IMR-90 (cell line): ENCODE data around the gene EDNRB. TPM values are rescaled to one million over a fixed set of nuclear protein-coding genes. Genes with fewer than 3 reads are reported as not detected.

Experiments used
- ATAC-seq: fragments of 200-7000 bp; cut with Tn5 transposase; 2 replicates; pipeline ENCODE4 v1.9.1; 2020; ENCODE audit warnings: low read depth, mild to moderate bottlenecking, moderate library complexity
- BruUV-seq: library from RNA; stranded (reverse); fragments of 400-500 nt; replicated peaks from 2 replicates; lab custom pipeline; 2021; lab: Mats Ljungman, UMichigan
- CTCF ChIA-PET: fragments of 300-600 bp; formaldehyde crosslinking; extraction: SDS; loops from one replicate; lab custom pipeline; 2021; ENCODE audit warnings: antibody characterized with exemption; lab: Yijun Ruan, JAX
- POLR2A ChIA-PET: fragments of 300-600 bp; sonication (Branson Sonifier 250); formaldehyde crosslinking; loops from one replicate; lab custom pipeline; 2022; ENCODE audit warnings: antibody characterized with exemption; ENCODE audit not compliant: unreplicated experiment; lab: Charles Lee
- DNase-seq: peaks from one replicate; pipeline ENCODE4 v3.0.0; 2013
- H2AFZ ChIP-seq: replicated peaks from 2 replicates; pipeline ENCODE3; 2013; ENCODE audit warnings: low read length, mild to moderate bottlenecking; ENCODE audit not compliant: poor library complexity
- H2AK5ac ChIP-seq: 2 replicates; pipeline ENCODE4 v1.6.1; 2013; ENCODE audit warnings: low read depth, low read length, inconsistent platforms
- H2AK9ac ChIP-seq: replicated peaks from 2 replicates; pipeline ENCODE3; 2013; ENCODE audit warnings: mild to moderate bottlenecking, low read depth, low read length, moderate library complexity; ENCODE audit not compliant: poor library complexity
- H2BK120ac ChIP-seq: 2 replicates; pipeline ENCODE4 v1.6.1; 2013; ENCODE audit warnings: low read depth, low read length, inconsistent platforms
- H2BK15ac ChIP-seq: 3 replicates; pipeline ENCODE4 v1.6.1; 2013; ENCODE audit warnings: low read depth, low read length, inconsistent platforms
- H2BK20ac ChIP-seq: 2 replicates; pipeline ENCODE4 v1.6.1; 2013; ENCODE audit warnings: low read depth, mild to moderate bottlenecking, inconsistent platforms, low read length, moderate library complexity
- H2BK5ac ChIP-seq: 2 replicates; pipeline ENCODE4 v1.6.1; 2013; ENCODE audit warnings: mild to moderate bottlenecking, low read depth, low read length, inconsistent platforms; ENCODE audit not compliant: poor library complexity, severe bottlenecking
- H3K14ac ChIP-seq: replicated peaks from 2 replicates; pipeline ENCODE4 v1.6.1; 2013; ENCODE audit warnings: low read depth, low read length, inconsistent platforms
- H3K18ac ChIP-seq: 2 replicates; pipeline ENCODE4 v1.6.1; 2013; ENCODE audit warnings: low read depth, low read length, control low read depth
- H3K23ac ChIP-seq: 2 replicates; pipeline ENCODE4 v1.6.1; 2013; ENCODE audit warnings: low read depth, low read length, inconsistent platforms
- H3K27ac ChIP-seq: 2 replicates; pipeline ENCODE4 v1.5.1; 2013; ENCODE audit warnings: mild to moderate bottlenecking, control low read depth, low read length; ENCODE audit not compliant: insufficient read depth
- H3K27me3 ChIP-seq: 2 replicates; pipeline ENCODE4 v1.6.1; 2013; ENCODE audit warnings: low read length; ENCODE audit not compliant: control insufficient read depth, insufficient read depth
- H3K36me3 ChIP-seq: 2 replicates; pipeline ENCODE4 v1.6.1; 2013; ENCODE audit warnings: low read length, mixed read lengths; ENCODE audit not compliant: control insufficient read depth, insufficient read depth
- H3K4ac ChIP-seq: 2 replicates; pipeline ENCODE4 v1.6.1; 2013; ENCODE audit warnings: low read depth, low read length, inconsistent platforms
- H3K4me1 ChIP-seq: 2 replicates; pipeline ENCODE4 v1.6.1; 2013; ENCODE audit warnings: low read length, mixed read lengths; ENCODE audit not compliant: control insufficient read depth, insufficient read depth
- H3K4me2 ChIP-seq: 2 replicates; pipeline ENCODE4 v1.6.1; 2013; ENCODE audit warnings: low read depth, mild to moderate bottlenecking, control low read depth, low read length, moderate library complexity
- H3K4me3 ChIP-seq: 2 replicates; pipeline ENCODE4 v1.5.1; 2013; ENCODE audit warnings: low read depth, mild to moderate bottlenecking, control low read depth, low read length, moderate library complexity; ENCODE audit not compliant: insufficient read depth
- H3K56ac ChIP-seq: 2 replicates; pipeline ENCODE4 v1.6.1; 2013; ENCODE audit warnings: low read length, inconsistent platforms; ENCODE audit not compliant: insufficient read depth; ENCODE audit errors: extremely low read depth
- H3K79me1 ChIP-seq, 2 experiments: 2 replicates each; pipeline ENCODE4 v1.6.1; 2013; ENCODE audit warnings: low read length in 2 of 2, inconsistent platforms in 1 of 2, low read depth in 1 of 2
- H3K9ac ChIP-seq: 2 replicates; pipeline ENCODE4 v1.6.1; 2013; ENCODE audit warnings: low read depth, low read length, control low read depth
- H3K9me1 ChIP-seq: 2 replicates; pipeline ENCODE4 v1.6.1; 2013; ENCODE audit warnings: low read length, inconsistent platforms; ENCODE audit not compliant: insufficient read depth
- H3K9me3 ChIP-seq: 2 replicates; pipeline ENCODE4 v1.6.1; 2013; ENCODE audit warnings: low read length; ENCODE audit not compliant: control insufficient read depth, insufficient read depth
- H4K20me1 ChIP-seq: 2 replicates; pipeline ENCODE4 v1.6.1; 2013; ENCODE audit warnings: low read length, inconsistent platforms; ENCODE audit not compliant: insufficient read depth
- H4K5ac ChIP-seq: 2 replicates; pipeline ENCODE4 v1.6.1; 2013; ENCODE audit warnings: mild to moderate bottlenecking, low read depth, low read length, control low read depth
- H4K8ac ChIP-seq, 2 experiments: 2 replicates each; pipeline ENCODE4 v1.6.1; 2013; ENCODE audit warnings: low read depth in 2 of 2, low read length in 2 of 2, control low read depth in 1 of 2, inconsistent platforms in 1 of 2
- H4K91ac ChIP-seq: 2 replicates; pipeline ENCODE4 v1.6.1; 2013; ENCODE audit warnings: low read depth, low read length, inconsistent platforms; ENCODE audit not compliant: insufficient read depth
- CHD1 ChIP-seq: IDR thresholded peaks from 2 replicates; pipeline ENCODE4 v1.6.1; 2012; ENCODE audit warnings: low read depth, low read length, improper control_type of control experiment
- NFE2L2 ChIP-seq: fragments of 150-350 bp; IDR thresholded peaks from 2 replicates; pipeline ENCODE4 v1.6.1; 2016; ENCODE audit warnings: low read depth, mild to moderate bottlenecking, low read length
- WGBS, 2 experiments: methylation state at CpG; one replicate each; pipeline versions ENCODE4 v1.1.5 to v1.1.7; 2013; ENCODE audit warnings: missing lambda C conversion rate in 2 of 2; ENCODE audit not compliant: insufficient read length in 1 of 2; ENCODE audit errors: extremely low coverage in 2 of 2; 5-methylcytosine and 5-hydroxymethylcytosine counted together
- dilution Hi-C: fragments of 300-500 bp; cut with HindIII; formaldehyde crosslinking; loops from one replicate; pipeline ENCODE4 v1.14.3; 2018; ENCODE audit warnings: low sequenced_read_pairs; ENCODE audit not compliant: unreplicated experiment
- in situ Hi-C: fragments of 300-500 bp; cut with MboI; formaldehyde crosslinking; loops from 3 replicates; pipeline ENCODE4 v1.14.3; 2019; ENCODE audit warnings: low sequenced_read_pairs, inconsistent platforms, mixed read lengths
- intact Hi-C: fragments of 100-400 bp; cut with micrococcal nuclease; formaldehyde crosslinking; loops from 2 replicates; pipeline ENCODE4 v1.10.0; 2022
- microRNA-seq, 2 experiments: library from miRNA; stranded (forward) in 1 of 2; unstranded in 1 of 2; fragments of 10-50 nt in 1 of 2; fragments of <30 nt in 1 of 2; gene quantifications in 1 of 2; microRNA quantifications in 1 of 2; one replicate each; pipeline versions ENCODE3 to v1.1.0; 2013 to 2020; ENCODE audit not compliant: insufficient read depth in 1 of 2, insufficient read length in 1 of 2, unreplicated experiment in 1 of 2
- polyA plus RNA-seq, 3 experiments: library from polyadenylated mRNA; depleted of rRNA; stranded (reverse); fragments of >200 nt; gene quantifications; 2 replicates each; pipeline ENCODE4 v1.2.3, GENCODE V29; 2012; ENCODE audit warnings: low replicate concordance in 1 of 3
- small RNA-seq, 5 experiments: library from RNA; depleted of rRNA; stranded (forward); fragments of <200 nt; gene quantifications; one replicate each; pipeline ENCODE3, GENCODE V24; 2012
- total RNA-seq: library from RNA; depleted of rRNA; stranded (reverse); fragments of >200 nt; gene quantifications from 2 replicates; pipeline ENCODE4 v1.2.3, GENCODE V29; 2012; rRNA removed
- TF ChIP-seq, protein P1 (sequence below): conservative IDR thresholded peaks from 2 replicates; pipeline ENCODE4 v1.5.1; 2012; ENCODE audit warnings: mild to moderate bottlenecking, low read depth, low read length, improper control_type of control experiment

The EDNRB gene
- total and polyA plus RNA-seq, 2 of the 4 experiments (the other 2 are of a cell fraction): under 0.01 to 0.09 TPM

DNA sequence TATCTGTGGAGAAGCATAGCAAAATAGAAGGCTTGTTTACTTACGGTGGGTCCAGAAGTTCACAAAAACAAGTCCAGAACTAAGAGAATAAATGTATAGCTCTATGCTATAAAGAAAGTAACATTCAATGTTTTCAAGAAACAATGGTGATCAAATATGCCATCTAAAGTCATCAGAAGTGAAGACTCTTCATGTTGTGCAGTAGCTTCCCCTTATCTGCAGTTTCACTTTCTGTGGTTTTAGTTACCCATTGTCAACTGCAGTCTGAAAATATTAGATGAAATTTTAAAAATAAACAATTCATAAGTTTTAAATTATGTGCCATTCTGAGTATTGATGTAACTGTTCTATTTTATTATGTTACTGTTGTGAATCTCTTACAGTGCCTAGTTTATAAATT is 72.5 kb downstream of the EDNRB start:
- Histone ChIP-seq H2AK5ac (no peak overlapping the region), H3K79me1 (no peaks in the 10 kb centered on the region), H2AFZ (no peak overlapping the region), H4K5ac (no peak overlapping the region), H3K36me3 (no peaks in the 10 kb centered on the region), H3K9ac (no peak overlapping the region), H3K23ac (no peak overlapping the region), H2BK20ac (no peak overlapping the region), H3K4ac (no peak overlapping the region), H4K91ac (no peak overlapping the region), H3K4me3 (no peak overlapping the region), H3K27me3 (no peaks in the 10 kb centered on the region), H3K18ac (no peak overlapping the region), H2BK15ac (no peak overlapping the region), H3K27ac (no peak overlapping the region), H3K4me2 (no peak overlapping the region), H3K14ac (no peak overlapping the region), H2AK9ac (no peak overlapping the region), H3K56ac (no peak overlapping the region), H4K8ac (no peak overlapping the region), H3K4me1 (no peaks in the 10 kb centered on the region), H3K9me1 (no peaks in the 10 kb centered on the region), H2BK120ac (no peak overlapping the region), H3K9me3 (0 out of 2 replicates have a peak, but pooled peaks cover 3% of the 10 kb centered on the region), H2BK5ac (no peak overlapping the region), H4K20me1 (no peaks in the 10 kb centered on the region)
- intact Hi-C loops: no loop called here
- no peak for ATAC-seq
- ChIA-PET POLR2A (no interaction called here), CTCF (no interaction called here)
- DNase-seq: no peak
- dilution Hi-C loops: no loop called here
- in situ Hi-C loops: no loop called here
- TF ChIP-seq NFE2L2 (no peak), CHD1 (no peak)
- TF ChIP-seq, protein P1, sequence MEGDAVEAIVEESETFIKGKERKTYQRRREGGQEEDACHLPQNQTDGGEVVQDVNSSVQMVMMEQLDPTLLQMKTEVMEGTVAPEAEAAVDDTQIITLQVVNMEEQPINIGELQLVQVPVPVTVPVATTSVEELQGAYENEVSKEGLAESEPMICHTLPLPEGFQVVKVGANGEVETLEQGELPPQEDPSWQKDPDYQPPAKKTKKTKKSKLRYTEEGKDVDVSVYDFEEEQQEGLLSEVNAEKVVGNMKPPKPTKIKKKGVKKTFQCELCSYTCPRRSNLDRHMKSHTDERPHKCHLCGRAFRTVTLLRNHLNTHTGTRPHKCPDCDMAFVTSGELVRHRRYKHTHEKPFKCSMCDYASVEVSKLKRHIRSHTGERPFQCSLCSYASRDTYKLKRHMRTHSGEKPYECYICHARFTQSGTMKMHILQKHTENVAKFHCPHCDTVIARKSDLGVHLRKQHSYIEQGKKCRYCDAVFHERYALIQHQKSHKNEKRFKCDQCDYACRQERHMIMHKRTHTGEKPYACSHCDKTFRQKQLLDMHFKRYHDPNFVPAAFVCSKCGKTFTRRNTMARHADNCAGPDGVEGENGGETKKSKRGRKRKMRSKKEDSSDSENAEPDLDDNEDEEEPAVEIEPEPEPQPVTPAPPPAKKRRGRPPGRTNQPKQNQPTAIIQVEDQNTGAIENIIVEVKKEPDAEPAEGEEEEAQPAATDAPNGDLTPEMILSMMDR: no peak
- no TSS peak for BruUV-seq
- WGBS, 2 experiments: no CpG with 5 or more reads among the region's 1 CpG

Small RNAs within 50 kb of the gene (microRNA-seq; reads per million reads assigned to microRNA genes)
- not detected for gene RN7SL810P (ENCODE audit: insufficient read depth, insufficient read length)

Small RNAs within 50 kb of the gene (small RNA-seq; reads per million reads assigned to genes)
- 0 reads per million in 5 experiments for gene RN7SL810P

Other genes starting within 250 kb of the EDNRB start
- gene SLAIN1, start 221.1 kb downstream of the EDNRB start, total RNA-seq: under 0.01 and 0.36 TPM in 2 replicates
- 0.07 and 0.29 TPM in 2 replicates for gene SLAIN1, start 221.1 kb downstream of the EDNRB start, polyA plus RNA-seq (2012; rRNA removed)